ENCODE data around the gene UMODL1. TPM values are rescaled to one million over a fixed set of nuclear protein-coding genes. Genes with fewer than 3 reads are reported as not detected.
"Not testable (repeated sequence)": the region's sequence is repeated elsewhere in the genome, so short reads cannot be mapped to it uniquely, and the experiment has no call there.

The UMODL1 gene
- total RNA-seq, 1 donor from 2014 or later, result not detected

GRCh38 chr21:42110691-42111469, 39.8 kb downstream of the UMODL1 start:
- FAIRE-seq (no peak), DNase-seq (ENCODE audit: low spot score in 2 of 2) (no peak)

GRCh38 chr21:42111470-42111743, 40.3 kb downstream of the UMODL1 start:
- FAIRE-seq (no peak), DNase-seq (ENCODE audit: low spot score in 2 of 2) (no peak)

- no peak for FAIRE-seq
These were observed 40.7 kb downstream of the UMODL1 start for GRCh38 chr21:42111811-42112210.

GRCh38 chr21:42112238-42112637, 41.1 kb downstream of the UMODL1 start:
- DNase-seq (ENCODE audit: low spot score in 2 of 2) (no peak), FAIRE-seq (no peak)

More at GRCh38 chr21:42111811-42112210, 40.7 kb downstream of the UMODL1 start:
- DNase-seq (ENCODE audit: low spot score in 2 of 2), result no peak

- no peak for DNase-seq (ENCODE audit: low spot score in 2 of 2)
- no peak for FAIRE-seq
These were observed 41.7 kb downstream of the UMODL1 start for GRCh38 chr21:42112857-42113256.

GRCh38 chr21:42113926-42114409, 42.9 kb downstream of the UMODL1 start:
- DNase-seq (ENCODE audit: low spot score in 2 of 2) (no peak), FAIRE-seq (no peak)

GRCh38 chr21:42114646-42115045, 43.5 kb downstream of the UMODL1 start:
- no peak for FAIRE-seq
- no peak for DNase-seq (ENCODE audit: low spot score in 2 of 2)

GRCh38 chr21:42115136-42115683, 44.1 kb downstream of the UMODL1 start:
- no peak for FAIRE-seq
- no peak for DNase-seq (ENCODE audit: low spot score in 2 of 2)

GRCh38 chr21:42116551-42116950, 45.4 kb downstream of the UMODL1 start:
- not testable (repeated sequence) for FAIRE-seq; DNase-seq (ENCODE audit: low spot score in 2 of 2)

GRCh38 chr21:42117229-42117966, 46.3 kb downstream of the UMODL1 start:
- FAIRE-seq (no peak), DNase-seq (ENCODE audit: low spot score in 2 of 2) (peak; percentile 74 to 85)

- FAIRE-seq (no peak), DNase-seq (ENCODE audit: low spot score in 2 of 2) (no peak)
These were observed 47.1 kb downstream of the UMODL1 start for GRCh38 chr21:42117967-42118780.

- DNase-seq (ENCODE audit: low spot score in 2 of 2) (no peak), FAIRE-seq (no peak)
These were observed 47.8 kb downstream of the UMODL1 start for GRCh38 chr21:42118901-42119300.

GRCh38 chr21:42120101-42120902, 49.2 kb downstream of the UMODL1 start:
- DNase-seq (ENCODE audit: low spot score in 2 of 2), result no peak
- no peak for FAIRE-seq

- FAIRE-seq (no peak), DNase-seq (ENCODE audit: low spot score in 2 of 2) (no peak)
These were observed 49.9 kb downstream of the UMODL1 start for GRCh38 chr21:42120903-42121535.

- DNase-seq (ENCODE audit: low spot score in 2 of 2), result no peak
- FAIRE-seq, result no peak
These were observed 50.7 kb downstream of the UMODL1 start for GRCh38 chr21:42121794-42122193.

GRCh38 chr21:42122398-42122797, 51.3 kb downstream of the UMODL1 start:
- DNase-seq (ENCODE audit: low spot score in 2 of 2) (no peak), FAIRE-seq (no peak)

GRCh38 chr21:42122808-42123207, 51.7 kb downstream of the UMODL1 start:
- FAIRE-seq (no peak), DNase-seq (ENCODE audit: low spot score in 2 of 2) (no peak)

GRCh38 chr21:42123219-42123908, 52.2 kb downstream of the UMODL1 start:
- DNase-seq (ENCODE audit: low spot score in 2 of 2) (no peak), FAIRE-seq (no peak)

- FAIRE-seq (no peak), DNase-seq (ENCODE audit: low spot score in 2 of 2) (no peak)
These were observed 53.0 kb downstream of the UMODL1 start for GRCh38 chr21:42124081-42124480.

Data from frontal cortex (tissue), 4 donors.